Endothelial cell of umbilical vein (primary cell): ENCODE data around the gene LGI4. TPM values are rescaled to one million over a fixed set of nuclear protein-coding genes. Genes with fewer than 3 reads are reported as not detected.

ENCODE experiments used
- BruUV-seq: library from RNA; stranded (reverse); fragments of 400-500 nt; replicated peaks from 2 replicates; lab custom pipeline; 2021; lab: Mats Ljungman, UMichigan
- CTCF ChIA-PET: fragments of 300-600, 350-600 bp; sonication (Branson Sonifier 250); formaldehyde crosslinking; loops from one replicate; lab custom pipeline; 2021; ENCODE audit warnings: antibody characterized with exemption, inconsistent platforms; lab: Charles Lee
- POLR2A ChIA-PET: fragments of 300-600, 350-600 bp; sonication (Branson Sonifier 250); formaldehyde crosslinking; loops from one replicate; lab custom pipeline; 2021; ENCODE audit warnings: antibody characterized with exemption, inconsistent platforms; lab: Charles Lee
- DNase-seq: peaks from one replicate; pipeline ENCODE4 v3.0.0-alpha.2; 2011; ENCODE audit warnings: low read depth, low spot score
- FAIRE-seq: peaks from 2 replicates; lab custom pipeline; 2011; peaks lifted over from hg19 to GRCh38; lab: Jason Lieb, UNC
- H2AFZ ChIP-seq: 2 replicates; pipeline ENCODE4 v1.6.0; 2012; ENCODE audit warnings: low read depth, low read length, control low read depth, inconsistent platforms
- H3K27ac ChIP-seq: 2 replicates; pipeline ENCODE4 v1.5.1; 2011; ENCODE audit warnings: low read depth, mild to moderate bottlenecking, control low read depth, low read length, moderate library complexity; ENCODE audit not compliant: insufficient read depth
- H3K27me3 ChIP-seq, 2 experiments: 2 replicates each; pipeline versions ENCODE4 v1.6.0 to v1.6.1; 2011; ENCODE audit warnings: low read length in 2 of 2, mixed read lengths in 1 of 2; ENCODE audit not compliant: control insufficient read depth in 2 of 2, insufficient read depth in 2 of 2
- H3K36me3 ChIP-seq, 2 experiments: 2 replicates in 1 of 2; 3 replicates in 1 of 2; pipeline ENCODE4 v1.5.1; 2011; ENCODE audit warnings: low read length in 2 of 2, mild to moderate bottlenecking in 1 of 2, moderate library complexity in 1 of 2; ENCODE audit not compliant: control insufficient read depth in 2 of 2, insufficient read depth in 2 of 2; ENCODE audit errors: extremely low read depth in 1 of 2
- H3K4me1 ChIP-seq: 3 replicates; pipeline ENCODE4 v1.5.1; 2011; ENCODE audit warnings: mild to moderate bottlenecking, low read length; ENCODE audit not compliant: control insufficient read depth, insufficient read depth; ENCODE audit errors: extremely low read depth
- H3K4me2 ChIP-seq: 2 replicates; pipeline ENCODE4 v1.6.1; 2011; ENCODE audit warnings: low read length, control low read depth, mixed read lengths; ENCODE audit not compliant: insufficient read depth
- H3K4me3 ChIP-seq, 3 experiments: fragments of 200-600 bp in 1 of 3; sonication (generic), shearing (Covaris generic) in 1 of 3; replicated peaks in 1 of 3; 2 replicates each; pipeline ENCODE4 v1.5.1; 2011 to 2016; ENCODE audit warnings: control low read depth in 3 of 3, low read length in 3 of 3, mild to moderate bottlenecking in 2 of 3, inconsistent platforms in 1 of 3, low read depth in 1 of 3, moderate library complexity in 1 of 3; ENCODE audit not compliant: insufficient read depth in 1 of 3
- H3K79me2 ChIP-seq: 2 replicates; pipeline ENCODE4 v1.6.0; 2012; ENCODE audit warnings: low read length, inconsistent platforms; ENCODE audit not compliant: control insufficient read depth, insufficient read depth
- H3K9ac ChIP-seq: replicated peaks from 2 replicates; pipeline ENCODE3; 2011; ENCODE audit warnings: low read length, control low read depth; ENCODE audit not compliant: insufficient read depth; ENCODE audit errors: extremely low read depth
- H3K9me1 ChIP-seq: replicated peaks from 3 replicates; pipeline ENCODE4 v1.6.0; 2011; ENCODE audit warnings: mild to moderate bottlenecking, low read length; ENCODE audit not compliant: control insufficient read depth, insufficient read depth; ENCODE audit errors: extremely low read depth
- H3K9me3 ChIP-seq: replicated peaks from 2 replicates; pipeline ENCODE4 v1.5.1; 2012; ENCODE audit warnings: low read length, inconsistent platforms; ENCODE audit not compliant: control insufficient read depth, insufficient read depth
- H4K20me1 ChIP-seq: replicated peaks from 2 replicates; pipeline ENCODE3; 2011; ENCODE audit warnings: mild to moderate bottlenecking, low read length; ENCODE audit not compliant: control insufficient read depth, insufficient read depth; ENCODE audit errors: extremely low read depth
- EZH2 ChIP-seq: IDR thresholded peaks from 2 replicates; pipeline ENCODE4 v1.6.1; 2012; ENCODE audit warnings: borderline replicate concordance, low read depth, mild to moderate bottlenecking, moderate library complexity, low read length, inconsistent platforms; ENCODE audit not compliant: severe bottlenecking
- FOS ChIP-seq: IDR thresholded peaks from 2 replicates; pipeline ENCODE4 v1.6.1; 2011; ENCODE audit warnings: mild to moderate bottlenecking, low read length, moderate library complexity, borderline replicate concordance; ENCODE audit not compliant: insufficient read depth
- GATA2 ChIP-seq: IDR thresholded peaks from 2 replicates; pipeline ENCODE4 v1.7.0; 2011; ENCODE audit warnings: low read depth, mild to moderate bottlenecking, moderate library complexity, mixed read lengths, low read length; ENCODE audit not compliant: insufficient read length, insufficient read depth
- JUN ChIP-seq: IDR thresholded peaks from 2 replicates; pipeline ENCODE4 v1.6.1; 2011; ENCODE audit warnings: borderline replicate concordance, low read depth; ENCODE audit not compliant: insufficient read length, insufficient read depth
- MYC ChIP-seq: IDR thresholded peaks from one replicate; pipeline ENCODE4 v1.6.1; 2011; ENCODE audit warnings: mild to moderate bottlenecking, low read depth, low read length
- POLR2A ChIP-seq: IDR thresholded peaks from 2 replicates; pipeline ENCODE4 v1.6.1; 2012; ENCODE audit warnings: low read depth, mild to moderate bottlenecking, control low read depth, low read length
- POLR2AphosphoS5 ChIP-seq: IDR thresholded peaks from 2 replicates; pipeline ENCODE4 v1.6.1; 2012; ENCODE audit warnings: low read depth, mild to moderate bottlenecking, control low read depth, low read length, moderate library complexity; ENCODE audit not compliant: insufficient read depth
- dilution Hi-C: fragments of 300-500 bp; cut with MboI; formaldehyde crosslinking; loops from one replicate; pipeline ENCODE4 v1.15.0; 2019; ENCODE audit warnings: low sequenced_read_pairs; ENCODE audit not compliant: extremely low pct_ligation_motif_present
- intact Hi-C: fragments of 100-400 bp; cut with micrococcal nuclease; formaldehyde crosslinking; loops from one replicate; pipeline ENCODE4 v1.10.0; 2022
- polyA plus RNA-seq, 4 experiments: library from polyadenylated mRNA; depleted of rRNA in 3 of 4; stranded (reverse) in 3 of 4; unstranded in 1 of 4; fragments of >200 nt; gene quantifications; 2 replicates each; pipeline versions ENCODE4 v1.2.1 to v1.2.3, GENCODE V29; 2011 to 2012; ENCODE audit warnings: missing spikeins in 1 of 4
- total RNA-seq: library from RNA; stranded (reverse); gene quantifications from 2 replicates; pipeline ENCODE4 v1.2.3, GENCODE V29; 2021
- TF ChIP-seq, protein P1 (sequence below), 2 donors: IDR thresholded peaks; 1 replicate in 1 of 2; 2 replicates in 1 of 2; pipeline ENCODE4 v1.5.1; 2011; ENCODE audit warnings: low read length in 2 of 2, mild to moderate bottlenecking in 2 of 2, moderate library complexity in 2 of 2, control low read depth in 1 of 2, inconsistent platforms in 1 of 2, low read depth in 1 of 2; ENCODE audit not compliant: insufficient read depth in 1 of 2; ENCODE audit errors: extremely low read depth in 1 of 2
- TF ChIP-seq, protein P2 (sequence below): IDR thresholded peaks from 2 replicates; pipeline ENCODE4 v1.6.1; 2011; ENCODE audit not compliant: insufficient read depth, insufficient read length

LGI4 gene
- total and polyA plus RNA-seq, 2 donors (not counting 3 experiments of a cell fraction or from before 2014, with no cell fraction given), result not detected

DNA sequence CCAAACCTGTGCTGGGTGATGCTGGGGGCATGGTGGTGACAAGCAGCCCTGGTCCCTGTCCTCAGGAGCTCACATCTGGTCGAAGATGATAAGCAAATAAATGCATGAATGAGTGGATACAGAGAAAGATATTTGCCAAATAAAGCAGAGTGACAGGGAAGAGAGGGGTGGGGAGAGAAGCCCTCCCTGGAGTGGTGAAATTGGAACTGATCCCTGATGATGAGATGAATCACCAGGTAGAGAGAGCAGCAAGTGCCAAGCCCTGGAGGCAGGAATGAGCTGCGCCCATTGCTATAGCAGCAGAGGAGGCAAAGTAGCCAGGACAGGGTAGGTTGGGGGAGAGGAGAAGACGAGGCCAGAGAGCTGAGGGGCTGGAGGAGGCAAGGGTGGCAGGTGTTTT lies 33.3 kb upstream of the LGI4 start:
- CTCF ChIA-PET, result interaction anchor here (2.1 kb wide), 1 partner anchor 14 kb away, joined by 7 read pairs; the partner anchor contains the start of gene FXYD5
- Histone ChIP-seq H3K36me3 (peaks cover 18 to 27% of the 10 kb centered on the region in 2 experiments), H3K9me3 (peaks cover 4% of the 10 kb centered on the region), H4K20me1 (no peaks in the 10 kb centered on the region), H3K9ac (no peak overlapping the region), H3K27me3 (no peaks in the 10 kb centered on the region), H3K27ac (no peak overlapping the region), H3K79me2 (no peaks in the 10 kb centered on the region), H3K4me1 (no peaks in the 10 kb centered on the region), H3K4me2 (no peak overlapping the region), H2AFZ (no peak overlapping the region), H3K4me3 (no peak overlapping the region), H3K9me1 (no peaks in the 10 kb centered on the region)
- dilution Hi-C loops, result no loop called here
- no peak for TF ChIP-seq EZH2
- no peak for TF ChIP-seq FOS
- no peak for TF ChIP-seq POLR2A
- no peak for TF ChIP-seq JUN
- no peak for TF ChIP-seq POLR2AphosphoS5
- no peak for TF ChIP-seq GATA2
- TF ChIP-seq, protein P1, sequence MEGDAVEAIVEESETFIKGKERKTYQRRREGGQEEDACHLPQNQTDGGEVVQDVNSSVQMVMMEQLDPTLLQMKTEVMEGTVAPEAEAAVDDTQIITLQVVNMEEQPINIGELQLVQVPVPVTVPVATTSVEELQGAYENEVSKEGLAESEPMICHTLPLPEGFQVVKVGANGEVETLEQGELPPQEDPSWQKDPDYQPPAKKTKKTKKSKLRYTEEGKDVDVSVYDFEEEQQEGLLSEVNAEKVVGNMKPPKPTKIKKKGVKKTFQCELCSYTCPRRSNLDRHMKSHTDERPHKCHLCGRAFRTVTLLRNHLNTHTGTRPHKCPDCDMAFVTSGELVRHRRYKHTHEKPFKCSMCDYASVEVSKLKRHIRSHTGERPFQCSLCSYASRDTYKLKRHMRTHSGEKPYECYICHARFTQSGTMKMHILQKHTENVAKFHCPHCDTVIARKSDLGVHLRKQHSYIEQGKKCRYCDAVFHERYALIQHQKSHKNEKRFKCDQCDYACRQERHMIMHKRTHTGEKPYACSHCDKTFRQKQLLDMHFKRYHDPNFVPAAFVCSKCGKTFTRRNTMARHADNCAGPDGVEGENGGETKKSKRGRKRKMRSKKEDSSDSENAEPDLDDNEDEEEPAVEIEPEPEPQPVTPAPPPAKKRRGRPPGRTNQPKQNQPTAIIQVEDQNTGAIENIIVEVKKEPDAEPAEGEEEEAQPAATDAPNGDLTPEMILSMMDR (IDR thresholded peaks at IDR 0.05; ENCODE audit: extremely low read depth in 1 of 2, insufficient read depth in 1 of 2, low read depth in 1 of 2, low read length in 2 of 2), result no peak
- TF ChIP-seq, protein P2, sequence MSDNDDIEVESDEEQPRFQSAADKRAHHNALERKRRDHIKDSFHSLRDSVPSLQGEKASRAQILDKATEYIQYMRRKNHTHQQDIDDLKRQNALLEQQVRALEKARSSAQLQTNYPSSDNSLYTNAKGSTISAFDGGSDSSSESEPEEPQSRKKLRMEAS, result no peak
- TF ChIP-seq MYC, result no peak
- POLR2A ChIA-PET, result interaction anchor here (0.7 kb wide), 1 partner anchor 654 kb away, joined by 3 read pairs; no protein-coding TSS in a partner anchor
- DNase-seq, result no peak
- no TSS peak for BruUV-seq
- FAIRE-seq, result no peak
- intact Hi-C loops, result no loop called here
